ENCODE measurements around the gene FRAS1.

DNA sequence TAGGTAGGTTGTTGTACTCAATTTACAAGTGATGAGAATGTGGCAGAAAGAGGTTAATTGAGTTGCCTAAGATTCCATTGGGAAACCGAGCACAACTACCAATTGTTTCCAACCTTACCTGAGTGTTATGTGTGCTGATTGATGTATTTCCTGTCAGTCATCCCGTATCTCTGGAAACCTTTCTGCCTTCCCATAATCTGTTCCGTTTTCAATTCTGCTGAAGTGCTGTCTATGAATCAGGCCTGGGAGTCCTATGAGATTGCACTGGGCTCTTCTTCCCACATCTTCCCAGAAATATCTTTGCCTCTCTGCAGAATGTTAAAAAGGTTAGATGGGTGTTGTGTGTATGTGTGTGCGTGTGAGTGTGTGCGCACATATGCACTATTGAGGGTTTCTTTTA lies 264.9 kb downstream of the FRAS1 start:
- TF ChIP-seq NFE2L2 (conservative IDR thresholded peaks at IDR 0.05; ENCODE audit: low read length): no peak
- no peak for TF ChIP-seq USF2 (IDR thresholded peaks at IDR 0.05)
- no peak for TF ChIP-seq PBX3 (IDR thresholded peaks at IDR 0.05)
